GM10266 (cell line): ENCODE data around the gene TMCO5A.

Experiments
- DNase-seq: peaks from one replicate; pipeline ENCODE4 v3.0.0; 2012; ENCODE audit errors: extremely low spot score
- CTCF ChIP-seq: IDR thresholded peaks from 2 replicates; pipeline ENCODE4 v1.5.1; 2012; ENCODE audit warnings: mild to moderate bottlenecking, low read depth; ENCODE audit not compliant: control insufficient read depth, insufficient read depth; ENCODE audit errors: missing control alignments

TMCO5A gene

DNA sequence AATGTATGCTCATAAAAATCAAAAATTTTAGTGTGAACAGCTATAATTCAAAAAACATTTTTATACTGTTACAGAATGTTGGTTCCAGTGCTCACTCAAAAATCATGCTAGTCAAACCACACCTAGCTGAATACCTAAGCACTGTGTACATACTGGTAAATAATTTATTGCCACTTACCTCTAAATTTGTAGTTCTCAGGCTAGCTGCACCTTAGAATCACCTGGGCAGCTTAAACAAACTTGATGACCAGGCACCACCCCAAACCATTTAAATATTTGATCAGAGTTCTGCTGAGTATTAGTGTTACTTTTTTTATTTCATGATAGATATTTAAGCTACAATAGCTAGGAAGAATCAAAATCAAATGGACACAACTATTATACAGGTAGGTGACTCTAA, 32.3 kb upstream of the TMCO5A start:
- no peak for DNase-seq
- TF ChIP-seq CTCF, result no peak

GRCh38 chr15:37903919-37904625, 30.4 kb upstream of the TMCO5A start:
- TF ChIP-seq CTCF, result no peak
- no peak for DNase-seq

DNA sequence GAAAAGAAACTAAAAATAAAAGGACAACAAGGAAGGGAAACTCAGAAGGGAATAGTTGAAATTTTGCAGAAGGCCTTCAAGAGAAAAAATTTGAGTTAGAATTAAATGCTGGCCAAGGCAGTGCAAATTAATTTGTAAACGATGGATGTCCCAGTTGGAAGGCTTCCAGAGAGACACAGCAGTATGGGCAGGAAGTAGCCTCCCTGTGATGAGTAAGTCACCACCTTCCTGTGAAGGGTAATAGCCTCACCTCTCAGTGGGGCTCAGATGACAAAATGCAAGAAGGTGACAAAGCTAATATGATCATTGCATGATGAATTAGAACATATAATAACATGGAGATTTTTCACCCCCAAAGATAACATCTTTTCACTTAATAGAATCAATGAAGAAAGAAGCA, 27.3 kb upstream of the TMCO5A start:
- DNase-seq, result no peak

GRCh38 chr15:37921527-37922385, 12.7 kb upstream of the TMCO5A start:
- DNase-seq, result no peak
- no peak for TF ChIP-seq CTCF

More for the DNA sequence above, 27.3 kb upstream of the TMCO5A start:
- no peak for TF ChIP-seq CTCF

- no peak for DNase-seq
- TF ChIP-seq CTCF, result no peak
Measured at GRCh38 chr15:37926136-37926535, 8.3 kb upstream of the TMCO5A start.

DNA sequence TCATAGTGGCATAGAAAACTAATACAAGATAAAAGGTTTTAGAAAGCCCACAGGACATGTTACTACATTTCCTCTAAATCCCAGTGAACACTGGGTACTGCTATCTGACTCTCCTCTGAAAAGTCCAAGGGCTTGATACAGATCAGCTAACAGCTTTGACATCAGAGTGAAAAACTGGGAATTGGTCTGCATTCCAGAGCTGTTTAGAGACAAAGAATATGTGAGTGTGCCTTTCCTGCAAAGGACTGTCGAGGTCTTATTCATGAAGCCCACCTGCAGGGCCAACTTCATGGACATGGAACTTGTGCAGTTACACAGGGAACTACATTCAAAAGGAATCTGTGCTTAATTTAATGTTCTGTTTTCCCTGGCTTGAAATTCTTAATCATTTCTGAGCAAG, 5.2 kb upstream of the TMCO5A start:
- no peak for DNase-seq
- TF ChIP-seq CTCF, result no peak

- TF ChIP-seq CTCF, result no peak
- no peak for DNase-seq
Measured at GRCh38 chr15:37931321-37931720, 3.1 kb upstream of the TMCO5A start.
